ENCODE data around the gene SGCG. TPM values are rescaled to one million over a fixed set of nuclear protein-coding genes. Genes with fewer than 3 reads are reported as not detected.

SGCG gene
- total RNA-seq, 4 donors from 2014 or later: 2.5 TPM; not detected in 3

- DNase-seq: no peak
- H3K4me1 ChIP-seq: no peaks in the 10 kb centered on the region
- no peak for TF ChIP-seq POLR2A (IDR thresholded peaks at IDR 0.05)
- TF ChIP-seq CTCF (IDR thresholded peaks at IDR 0.05): no peak
- H3K27ac ChIP-seq: no peak overlapping the region
- H3K9me3 ChIP-seq: no peaks in the 10 kb centered on the region
- H3K27me3 ChIP-seq: no peaks in the 10 kb centered on the region
- no peak overlapping the region for H3K4me3 ChIP-seq
- H3K36me3 ChIP-seq: peaks cover 0 to 7% (median 0%) of the 10 kb centered on the region in 3 donors
These were observed 169.2 kb downstream of the SGCG start for GRCh38 chr13:23350009-23350408.

- no peak overlapping the region for H3K27ac ChIP-seq
- H3K4me1 ChIP-seq: no peaks in the 10 kb centered on the region
- no peak overlapping the region for H3K4me3 ChIP-seq
- no peak for DNase-seq
- TF ChIP-seq POLR2A (IDR thresholded peaks at IDR 0.05): no peak
- no peak for TF ChIP-seq CTCF (IDR thresholded peaks at IDR 0.05)
- H3K36me3 ChIP-seq: peaks cover 0 to 14% (median 0%) of the 10 kb centered on the region in 3 donors
- H3K9me3 ChIP-seq: no peaks in the 10 kb centered on the region
- H3K27me3 ChIP-seq: no peaks in the 10 kb centered on the region
These were observed 171.4 kb downstream of the SGCG start for GRCh38 chr13:23352161-23352560.

GRCh38 chr13:23354520-23354919 is 173.7 kb downstream of the SGCG start:
- no peak overlapping the region for H3K27ac ChIP-seq
- H3K4me3 ChIP-seq: no peak overlapping the region
- TF ChIP-seq CTCF (IDR thresholded peaks at IDR 0.05): no peak
- TF ChIP-seq POLR2A (IDR thresholded peaks at IDR 0.05): no peak
- H3K27me3 ChIP-seq: no peaks in the 10 kb centered on the region
- no peak for DNase-seq
- H3K4me1 ChIP-seq: no peaks in the 10 kb centered on the region
- H3K36me3 ChIP-seq: peaks cover 0 to 14% (median 0%) of the 10 kb centered on the region in 3 donors
- no peaks in the 10 kb centered on the region for H3K9me3 ChIP-seq

- no peaks in the 10 kb centered on the region for H3K9me3 ChIP-seq
- peaks cover 0 to 14% (median 0%) of the 10 kb centered on the region in 3 donors for H3K36me3 ChIP-seq
- no peaks in the 10 kb centered on the region for H3K4me1 ChIP-seq
- TF ChIP-seq POLR2A (IDR thresholded peaks at IDR 0.05): no peak
- no peak for TF ChIP-seq CTCF (IDR thresholded peaks at IDR 0.05)
- H3K27ac ChIP-seq: no peak overlapping the region
- H3K27me3 ChIP-seq: no peaks in the 10 kb centered on the region
- H3K4me3 ChIP-seq: no peak overlapping the region
- no peak for DNase-seq
These were observed 175.6 kb downstream of the SGCG start for GRCh38 chr13:23356368-23356767.

- Histone ChIP-seq H3K9me3 (no peaks in the 10 kb centered on the region), H3K4me1 (no peaks in the 10 kb centered on the region), H3K36me3 (peaks cover 0 to 14% (median 0%) of the 10 kb centered on the region in 3 donors), H3K27ac (no peak overlapping the region), H3K27me3 (no peaks in the 10 kb centered on the region), H3K4me3 (no peak overlapping the region)
- TF ChIP-seq CTCF (IDR thresholded peaks at IDR 0.05) (no peak), POLR2A (IDR thresholded peaks at IDR 0.05) (no peak)
- no peak for DNase-seq
These were observed 176.6 kb downstream of the SGCG start for GRCh38 chr13:23357349-23357748.

- TF ChIP-seq POLR2A (IDR thresholded peaks at IDR 0.05): no peak
- no peak for TF ChIP-seq CTCF (IDR thresholded peaks at IDR 0.05)
- Histone ChIP-seq H3K27me3 (no peaks in the 10 kb centered on the region), H3K36me3 (peaks cover 0 to 13% (median 0%) of the 10 kb centered on the region in 3 donors), H3K4me3 (no peak overlapping the region), H3K4me1 (no peaks in the 10 kb centered on the region), H3K27ac (no peak overlapping the region), H3K9me3 (no peaks in the 10 kb centered on the region)
- DNase-seq: no peak
These were observed 179.1 kb downstream of the SGCG start for GRCh38 chr13:23359882-23360281.
